ENCODE measurements around the gene LDLRAD3.

The LDLRAD3 gene

DNA sequence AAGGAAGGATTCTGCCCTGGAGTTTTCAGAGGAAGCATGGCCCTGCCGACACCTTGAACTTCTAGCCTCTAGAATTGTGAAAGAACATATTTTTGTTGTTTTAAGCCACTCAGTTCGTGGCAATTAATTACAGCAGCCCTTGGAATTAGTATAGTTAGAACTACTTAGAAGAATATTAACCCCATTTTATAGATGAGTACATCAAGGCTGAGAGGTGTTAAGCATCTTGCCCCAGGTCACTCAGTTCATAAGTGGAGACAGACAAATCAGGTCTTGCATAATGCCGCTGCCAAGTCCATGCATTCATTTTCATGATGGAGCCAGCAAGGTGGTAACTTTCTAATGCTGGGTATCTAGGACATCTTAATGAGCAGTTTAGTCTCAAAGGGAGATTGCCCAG lies 26.6 kb downstream of the LDLRAD3 start:
- DNase-seq (ENCODE audit: low spot score) = no peak
- TF ChIP-seq, protein P1, sequence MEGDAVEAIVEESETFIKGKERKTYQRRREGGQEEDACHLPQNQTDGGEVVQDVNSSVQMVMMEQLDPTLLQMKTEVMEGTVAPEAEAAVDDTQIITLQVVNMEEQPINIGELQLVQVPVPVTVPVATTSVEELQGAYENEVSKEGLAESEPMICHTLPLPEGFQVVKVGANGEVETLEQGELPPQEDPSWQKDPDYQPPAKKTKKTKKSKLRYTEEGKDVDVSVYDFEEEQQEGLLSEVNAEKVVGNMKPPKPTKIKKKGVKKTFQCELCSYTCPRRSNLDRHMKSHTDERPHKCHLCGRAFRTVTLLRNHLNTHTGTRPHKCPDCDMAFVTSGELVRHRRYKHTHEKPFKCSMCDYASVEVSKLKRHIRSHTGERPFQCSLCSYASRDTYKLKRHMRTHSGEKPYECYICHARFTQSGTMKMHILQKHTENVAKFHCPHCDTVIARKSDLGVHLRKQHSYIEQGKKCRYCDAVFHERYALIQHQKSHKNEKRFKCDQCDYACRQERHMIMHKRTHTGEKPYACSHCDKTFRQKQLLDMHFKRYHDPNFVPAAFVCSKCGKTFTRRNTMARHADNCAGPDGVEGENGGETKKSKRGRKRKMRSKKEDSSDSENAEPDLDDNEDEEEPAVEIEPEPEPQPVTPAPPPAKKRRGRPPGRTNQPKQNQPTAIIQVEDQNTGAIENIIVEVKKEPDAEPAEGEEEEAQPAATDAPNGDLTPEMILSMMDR (IDR thresholded peaks at IDR 0.05; ENCODE audit: borderline replicate concordance, control extremely low read depth, extremely low read depth, insufficient read depth, missing control alignments) = no peak
- in situ Hi-C loops (cut with MboI; ENCODE audit: low sequenced_read_pairs, unreplicated experiment) = no loop called here

DNA sequence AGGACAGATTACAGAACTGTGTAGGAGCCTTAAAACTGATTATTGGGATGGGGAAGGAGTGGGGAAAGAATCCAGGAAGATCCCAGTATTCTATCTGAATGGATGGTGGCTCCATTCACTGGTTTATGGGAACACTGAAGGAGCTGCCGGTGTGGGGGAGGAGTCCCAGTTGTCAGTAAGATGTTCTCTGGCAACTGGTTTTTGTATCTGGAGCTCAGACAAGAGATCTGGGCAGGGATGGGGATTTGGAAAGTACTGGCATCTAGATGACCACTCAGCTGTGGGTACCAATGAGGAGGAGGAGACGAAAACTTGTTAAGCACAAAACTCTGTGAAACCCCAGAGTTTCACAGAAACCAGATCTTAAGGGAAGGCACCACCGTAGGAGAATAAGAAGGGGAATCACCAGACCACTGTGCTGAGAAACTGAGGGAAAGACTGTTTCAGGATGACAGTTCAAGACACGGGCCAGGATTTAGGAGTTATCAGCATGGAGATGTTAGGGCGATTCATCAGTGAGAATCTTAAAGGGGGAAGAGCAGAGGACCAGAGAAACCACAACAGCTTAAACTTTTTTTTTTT lies 28.1 kb downstream of the LDLRAD3 start:
- in situ Hi-C loops (cut with MboI; ENCODE audit: low sequenced_read_pairs, unreplicated experiment) = no loop called here
- TF ChIP-seq, protein P1 (IDR thresholded peaks at IDR 0.05; ENCODE audit: borderline replicate concordance, control extremely low read depth, extremely low read depth, insufficient read depth, missing control alignments) = no peak
- no peak for DNase-seq (ENCODE audit: low spot score)

DNA sequence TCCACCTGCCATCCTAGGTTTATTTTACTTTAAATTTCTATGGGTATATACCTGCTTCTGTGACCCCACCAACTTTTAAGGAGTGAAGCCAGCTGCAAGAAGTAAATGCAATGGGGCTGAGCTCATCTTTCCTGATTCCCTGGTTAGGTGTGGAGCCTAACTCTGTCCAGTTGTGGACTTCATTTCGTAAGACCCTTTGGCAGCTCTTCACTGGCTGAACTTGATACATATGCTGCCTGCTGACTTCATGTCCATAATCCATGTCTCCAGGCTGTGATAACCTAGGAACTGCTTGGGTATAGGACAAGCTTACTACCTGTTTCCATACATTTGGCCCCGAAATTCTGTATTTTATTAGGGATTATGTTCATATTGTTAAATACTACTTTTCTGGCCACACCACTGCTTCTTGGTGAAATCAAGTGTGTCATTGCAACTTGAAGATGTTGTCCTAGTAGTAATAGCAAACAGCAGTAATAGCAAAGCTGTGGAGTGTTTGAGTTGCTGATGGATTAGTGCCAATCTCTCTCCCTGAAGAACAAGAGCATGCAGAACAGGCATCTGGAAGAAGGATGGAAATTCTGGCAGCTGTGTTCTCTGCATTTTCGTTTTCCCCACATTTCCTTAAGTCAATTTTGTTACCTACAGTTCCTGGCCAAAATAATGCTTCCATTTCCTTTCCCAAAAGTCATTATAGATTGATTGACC lies 31.2 kb downstream of the LDLRAD3 start:
- DNase-seq (ENCODE audit: low spot score) = no peak
- TF ChIP-seq, protein P1 (IDR thresholded peaks at IDR 0.05; ENCODE audit: borderline replicate concordance, control extremely low read depth, extremely low read depth, insufficient read depth, missing control alignments) = no peak
- in situ Hi-C loops (cut with MboI; ENCODE audit: low sequenced_read_pairs, unreplicated experiment) = no loop called here

DNA sequence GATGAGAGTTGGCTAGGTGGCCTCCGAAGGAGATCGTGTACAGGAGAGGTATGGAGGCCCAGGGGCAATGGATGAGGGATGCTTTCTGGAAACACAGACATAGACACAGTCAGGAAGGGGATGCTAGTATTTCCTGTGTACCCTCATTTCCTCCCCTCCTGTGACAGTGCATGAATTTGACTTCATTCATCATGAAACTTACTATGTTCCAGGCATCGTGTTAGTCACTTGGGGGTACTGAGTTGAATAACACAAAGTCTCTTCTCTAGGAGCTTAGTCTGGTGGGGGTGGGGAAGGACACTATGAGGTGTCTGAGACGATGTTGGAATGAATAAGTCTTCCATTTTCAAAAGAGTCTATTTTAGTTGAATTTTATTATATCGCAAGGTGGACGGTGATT lies 32.6 kb downstream of the LDLRAD3 start:
- DNase-seq (ENCODE audit: low spot score) = no peak
- TF ChIP-seq, protein P1 (IDR thresholded peaks at IDR 0.05; ENCODE audit: borderline replicate concordance, control extremely low read depth, extremely low read depth, insufficient read depth, missing control alignments) = no peak
- in situ Hi-C loops (cut with MboI; ENCODE audit: low sequenced_read_pairs, unreplicated experiment) = no loop called here

DNA sequence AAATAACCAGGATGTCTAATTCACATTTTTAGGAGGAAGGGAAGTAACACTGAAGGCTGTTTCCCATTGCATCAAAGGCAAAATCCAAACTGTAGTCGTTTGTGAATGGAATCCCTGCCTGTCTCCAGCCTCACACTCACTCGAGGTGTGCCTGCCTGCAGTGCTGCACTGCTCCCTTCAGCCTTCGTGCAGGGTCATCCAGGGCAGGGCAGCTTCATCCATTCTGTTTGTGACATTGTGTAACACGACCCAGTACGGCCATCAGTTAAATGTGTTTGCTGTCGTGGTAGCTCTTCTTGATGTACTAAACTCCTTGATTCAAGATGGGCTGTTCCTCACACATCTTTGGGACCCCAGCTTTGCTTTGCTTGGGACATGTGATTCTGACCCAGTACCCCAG lies 34.3 kb downstream of the LDLRAD3 start:
- DNase-seq (ENCODE audit: low spot score) = no peak
- in situ Hi-C loops (cut with MboI; ENCODE audit: low sequenced_read_pairs, unreplicated experiment) = no loop called here
- TF ChIP-seq, protein P1 (IDR thresholded peaks at IDR 0.05; ENCODE audit: borderline replicate concordance, control extremely low read depth, extremely low read depth, insufficient read depth, missing control alignments) = no peak

DNA sequence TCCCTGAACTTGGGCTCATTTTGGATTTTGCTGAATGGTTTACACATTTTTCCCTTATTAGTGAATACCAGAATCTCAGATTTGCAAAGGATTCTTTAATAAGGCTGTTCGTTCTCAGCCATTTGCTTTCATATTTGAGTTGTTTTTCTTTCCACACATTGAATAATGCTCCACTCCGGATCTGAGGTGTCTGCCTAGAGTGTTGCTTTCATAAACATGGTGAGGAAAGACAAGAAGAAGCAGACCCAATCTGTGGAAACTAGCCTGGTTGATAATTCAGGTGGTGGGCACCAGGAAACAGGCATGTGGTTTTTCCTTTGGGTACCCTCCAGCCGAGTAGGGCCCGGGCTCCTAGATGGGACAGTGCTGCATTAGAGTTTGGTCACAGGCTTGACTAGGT lies 35.0 kb downstream of the LDLRAD3 start:
- TF ChIP-seq, protein P1 (IDR thresholded peaks at IDR 0.05; ENCODE audit: borderline replicate concordance, control extremely low read depth, extremely low read depth, insufficient read depth, missing control alignments) = no peak
- no peak for DNase-seq (ENCODE audit: low spot score)
- in situ Hi-C loops (cut with MboI; ENCODE audit: low sequenced_read_pairs, unreplicated experiment) = no loop called here

Data from GM13976 (cell line).